GM12875 (cell line): ENCODE measurements around the gene KMT2C.

Source experiments
- H3K4me3 ChIP-seq: one replicate; pipeline ENCODE4 v1.5.1; 2011; ENCODE audit warnings: low read depth, low read length, control low read depth
- TF ChIP-seq, protein P1 (sequence below): IDR thresholded peaks from 2 replicates; pipeline ENCODE4 v1.5.1; 2011; ENCODE audit warnings: low read depth, mild to moderate bottlenecking, control low read depth, inconsistent platforms, low read length, moderate library complexity, borderline replicate concordance; ENCODE audit not compliant: insufficient read depth

Gene KMT2C

GRCh38 chr7:152341914-152342236, 93.9 kb downstream of the KMT2C start:
- TF ChIP-seq, protein P1, sequence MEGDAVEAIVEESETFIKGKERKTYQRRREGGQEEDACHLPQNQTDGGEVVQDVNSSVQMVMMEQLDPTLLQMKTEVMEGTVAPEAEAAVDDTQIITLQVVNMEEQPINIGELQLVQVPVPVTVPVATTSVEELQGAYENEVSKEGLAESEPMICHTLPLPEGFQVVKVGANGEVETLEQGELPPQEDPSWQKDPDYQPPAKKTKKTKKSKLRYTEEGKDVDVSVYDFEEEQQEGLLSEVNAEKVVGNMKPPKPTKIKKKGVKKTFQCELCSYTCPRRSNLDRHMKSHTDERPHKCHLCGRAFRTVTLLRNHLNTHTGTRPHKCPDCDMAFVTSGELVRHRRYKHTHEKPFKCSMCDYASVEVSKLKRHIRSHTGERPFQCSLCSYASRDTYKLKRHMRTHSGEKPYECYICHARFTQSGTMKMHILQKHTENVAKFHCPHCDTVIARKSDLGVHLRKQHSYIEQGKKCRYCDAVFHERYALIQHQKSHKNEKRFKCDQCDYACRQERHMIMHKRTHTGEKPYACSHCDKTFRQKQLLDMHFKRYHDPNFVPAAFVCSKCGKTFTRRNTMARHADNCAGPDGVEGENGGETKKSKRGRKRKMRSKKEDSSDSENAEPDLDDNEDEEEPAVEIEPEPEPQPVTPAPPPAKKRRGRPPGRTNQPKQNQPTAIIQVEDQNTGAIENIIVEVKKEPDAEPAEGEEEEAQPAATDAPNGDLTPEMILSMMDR, result no peak
- no peak overlapping the region for H3K4me3 ChIP-seq

DNA sequence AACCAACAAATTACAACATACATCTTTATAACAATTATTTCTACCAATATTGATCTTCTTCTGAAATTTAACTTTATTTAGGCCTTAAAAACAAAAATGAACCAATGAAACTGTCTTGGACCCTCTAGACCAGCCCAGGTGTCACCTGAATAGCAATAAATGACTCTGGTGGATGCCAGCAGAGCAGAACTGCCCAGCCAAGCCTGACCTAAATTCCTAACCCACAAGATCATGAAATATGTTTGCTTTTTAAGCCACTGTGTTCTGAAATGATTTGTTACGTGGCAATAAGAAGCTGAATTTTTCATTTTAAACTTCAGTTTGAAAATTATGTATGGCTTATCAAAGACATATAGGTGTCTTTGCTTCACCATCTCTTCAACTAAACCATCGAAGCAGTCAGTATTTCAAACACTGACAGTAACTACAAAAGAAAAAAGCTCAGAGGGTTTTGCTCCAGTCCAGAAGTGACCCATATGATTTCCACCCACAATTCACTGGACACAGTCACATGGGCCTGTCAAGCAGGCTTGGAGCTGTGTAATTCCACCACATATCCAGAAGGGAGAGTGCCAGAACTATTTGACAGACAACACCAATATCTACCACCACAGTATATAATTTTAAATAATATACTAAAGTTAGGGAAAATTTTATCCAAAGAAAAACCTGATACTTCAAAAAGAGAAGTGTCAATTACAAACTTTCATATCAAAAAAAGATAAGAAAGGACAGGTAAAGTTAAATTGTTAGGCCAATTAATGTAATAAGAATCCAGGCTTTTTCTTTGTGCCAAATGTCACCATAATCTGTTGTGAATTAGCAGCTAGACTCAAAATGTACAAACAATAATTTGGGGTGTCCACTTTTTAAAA, 94.5 kb downstream of the KMT2C start:
- H3K4me3 ChIP-seq, result no peak overlapping the region
- TF ChIP-seq, protein P1, result peak; percentile 23; the same call in 1 of the 2 replicates

DNA sequence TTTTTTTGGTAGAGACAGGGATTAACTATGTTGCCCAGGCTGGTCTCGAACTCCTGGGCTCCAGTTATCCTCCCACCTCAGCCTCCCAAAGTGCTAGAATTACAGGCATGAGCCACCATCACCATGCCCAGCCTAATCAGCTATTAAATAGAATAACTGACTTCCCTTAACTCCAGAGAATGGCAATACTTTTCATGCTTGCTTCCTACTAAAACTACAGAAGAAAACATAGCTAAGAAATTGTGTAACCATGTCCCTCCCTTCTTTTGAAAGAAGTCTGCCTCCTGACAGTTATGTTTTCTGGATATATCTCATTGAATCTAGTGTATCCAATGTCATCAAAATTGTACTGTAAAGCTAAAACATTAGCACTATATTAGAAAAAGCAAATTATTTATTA, 95.6 kb downstream of the KMT2C start:
- TF ChIP-seq, protein P1, result no peak
- H3K4me3 ChIP-seq, result no peak overlapping the region

GRCh38 chr7:152338561-152338960, 97.2 kb downstream of the KMT2C start:
- TF ChIP-seq, protein P1, result no peak
- H3K4me3 ChIP-seq, result no peak overlapping the region

- TF ChIP-seq, protein P1, result peak; percentile 53; the same call in 1 of the 2 replicates
- no peak overlapping the region for H3K4me3 ChIP-seq
These were observed 98.9 kb downstream of the KMT2C start for GRCh38 chr7:152336754-152337368.

DNA sequence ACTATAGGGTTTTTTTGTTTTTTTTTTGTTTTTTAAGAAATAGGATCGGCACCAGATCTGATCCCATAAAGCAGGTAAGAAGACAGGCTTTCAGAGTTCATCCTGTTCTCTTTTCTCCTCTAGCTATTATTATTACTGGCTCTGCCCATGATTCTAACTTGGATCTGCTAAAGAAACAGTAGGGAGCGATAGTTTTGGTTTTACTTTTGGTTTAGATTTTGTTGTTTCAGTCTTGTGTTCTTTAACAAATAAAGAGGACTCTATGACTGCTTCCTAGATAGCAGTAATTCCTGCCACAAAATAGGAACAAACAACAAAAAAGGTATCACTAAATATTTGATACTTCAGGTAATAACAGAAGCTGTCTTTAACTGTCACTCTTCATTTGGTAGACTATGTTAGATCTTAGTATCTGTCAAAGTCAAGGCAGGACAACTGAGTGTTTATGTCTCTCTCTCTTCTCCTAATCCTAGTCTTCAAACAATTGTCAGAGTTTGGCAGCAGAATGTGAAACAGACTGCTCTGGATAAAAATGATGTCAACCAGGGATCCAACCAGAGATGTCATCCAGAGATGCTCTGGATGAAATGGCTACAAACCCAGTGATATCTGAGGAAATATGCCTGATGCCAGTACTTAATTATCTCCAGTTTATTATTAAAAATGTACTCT, 99.8 kb downstream of the KMT2C start:
- TF ChIP-seq, protein P1, result no peak
- no peak overlapping the region for H3K4me3 ChIP-seq

- TF ChIP-seq, protein P1, result no peak
These were observed 102.7 kb downstream of the KMT2C start for GRCh38 chr7:152333134-152333533.

More at GRCh38 chr7:152333134-152333533, 102.7 kb downstream of the KMT2C start:
- no peak overlapping the region for H3K4me3 ChIP-seq
